GM12874 (cell line): ENCODE data around the gene CKAP4.

Experiments used
- TF ChIP-seq, protein P1 (sequence below): IDR thresholded peaks from 2 replicates; pipeline ENCODE4 v1.5.1; 2011; ENCODE audit warnings: low read depth, mild to moderate bottlenecking, control low read depth, low read length, moderate library complexity; ENCODE audit not compliant: insufficient read depth

Gene CKAP4

DNA sequence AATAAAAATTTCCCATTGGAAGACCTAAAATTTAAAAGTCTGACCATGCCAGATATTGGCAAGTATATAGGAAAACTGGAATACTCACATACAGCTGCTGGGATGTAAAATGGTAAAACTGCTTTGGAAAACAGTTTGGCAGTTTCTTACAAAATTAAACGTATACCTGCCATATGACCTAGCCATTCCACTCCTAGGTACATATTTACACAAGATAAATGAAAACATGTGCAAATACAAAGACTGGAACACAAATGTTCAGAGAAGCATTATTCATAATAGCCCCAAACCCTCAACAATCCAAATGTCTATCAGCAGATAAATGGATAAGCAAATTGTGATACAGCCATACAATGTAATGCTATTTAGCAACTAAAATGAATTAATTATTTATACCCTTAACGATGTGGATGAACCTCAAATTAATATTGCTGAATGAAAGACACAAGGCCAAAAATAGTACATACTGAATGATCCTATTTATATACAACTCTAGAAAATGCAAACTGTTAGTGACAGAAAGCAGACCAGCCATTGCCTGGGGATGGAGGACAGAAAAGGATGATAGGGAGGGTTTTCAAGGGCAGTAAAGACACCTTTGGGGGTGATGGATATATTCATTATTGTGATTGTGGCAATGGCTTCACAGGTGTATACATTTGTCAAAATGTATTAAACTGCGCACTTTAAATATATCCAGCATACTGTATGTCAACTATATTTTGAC is 33.4 kb upstream of the CKAP4 start:
- TF ChIP-seq, protein P1, sequence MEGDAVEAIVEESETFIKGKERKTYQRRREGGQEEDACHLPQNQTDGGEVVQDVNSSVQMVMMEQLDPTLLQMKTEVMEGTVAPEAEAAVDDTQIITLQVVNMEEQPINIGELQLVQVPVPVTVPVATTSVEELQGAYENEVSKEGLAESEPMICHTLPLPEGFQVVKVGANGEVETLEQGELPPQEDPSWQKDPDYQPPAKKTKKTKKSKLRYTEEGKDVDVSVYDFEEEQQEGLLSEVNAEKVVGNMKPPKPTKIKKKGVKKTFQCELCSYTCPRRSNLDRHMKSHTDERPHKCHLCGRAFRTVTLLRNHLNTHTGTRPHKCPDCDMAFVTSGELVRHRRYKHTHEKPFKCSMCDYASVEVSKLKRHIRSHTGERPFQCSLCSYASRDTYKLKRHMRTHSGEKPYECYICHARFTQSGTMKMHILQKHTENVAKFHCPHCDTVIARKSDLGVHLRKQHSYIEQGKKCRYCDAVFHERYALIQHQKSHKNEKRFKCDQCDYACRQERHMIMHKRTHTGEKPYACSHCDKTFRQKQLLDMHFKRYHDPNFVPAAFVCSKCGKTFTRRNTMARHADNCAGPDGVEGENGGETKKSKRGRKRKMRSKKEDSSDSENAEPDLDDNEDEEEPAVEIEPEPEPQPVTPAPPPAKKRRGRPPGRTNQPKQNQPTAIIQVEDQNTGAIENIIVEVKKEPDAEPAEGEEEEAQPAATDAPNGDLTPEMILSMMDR: no peak

DNA sequence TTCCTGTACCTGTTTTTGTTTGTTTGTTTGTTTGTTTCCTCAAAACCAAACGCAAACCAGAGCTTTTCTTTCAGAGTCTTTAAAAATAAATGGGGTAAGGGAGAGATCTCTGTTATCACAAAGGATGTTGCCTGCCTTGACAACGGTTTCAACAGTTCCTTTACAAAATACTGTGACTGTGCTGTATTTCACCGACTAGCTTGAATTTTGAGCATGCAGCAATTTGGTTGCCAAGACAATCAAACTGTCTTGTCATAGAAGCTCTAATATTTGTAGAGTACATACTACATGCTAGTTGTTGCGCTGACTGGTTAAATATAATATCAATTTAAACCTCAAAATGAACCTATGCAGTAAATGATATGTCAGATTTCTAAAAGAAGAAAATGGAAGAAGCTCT is 32.3 kb upstream of the CKAP4 start:
- TF ChIP-seq, protein P1: no peak

DNA sequence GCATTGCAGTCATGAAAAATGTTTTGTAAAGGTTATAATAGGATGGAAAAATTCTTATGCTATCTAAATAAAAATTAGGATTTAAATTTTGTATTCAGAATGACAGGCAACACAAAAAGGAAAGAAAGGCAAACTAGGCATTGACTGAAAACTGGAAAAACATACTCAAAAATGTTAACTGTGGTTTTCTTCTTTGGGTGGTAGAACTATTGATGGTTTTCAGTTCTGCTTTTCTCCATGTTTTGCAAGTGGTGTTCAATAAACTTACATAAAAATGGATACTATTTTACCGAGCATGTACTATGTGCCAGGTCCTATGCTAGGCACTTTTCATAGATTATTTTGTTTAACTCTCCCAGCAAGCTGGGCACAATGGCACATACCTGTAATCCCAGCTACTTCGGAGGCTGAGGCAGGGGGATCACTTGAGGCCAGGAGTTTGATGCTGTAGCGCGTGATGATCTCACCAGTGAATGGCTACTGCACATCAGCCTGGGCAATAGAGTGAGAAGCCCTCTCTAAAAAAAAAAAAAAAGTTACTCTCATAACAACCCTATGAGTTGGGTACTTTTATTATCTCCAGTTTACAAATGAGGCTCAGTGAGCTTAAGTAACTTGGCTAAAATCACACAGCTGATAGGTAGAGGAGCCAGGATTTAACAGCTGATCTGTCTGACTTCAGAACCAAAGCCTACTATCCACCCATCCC is 28.4 kb upstream of the CKAP4 start:
- TF ChIP-seq, protein P1: no peak

DNA sequence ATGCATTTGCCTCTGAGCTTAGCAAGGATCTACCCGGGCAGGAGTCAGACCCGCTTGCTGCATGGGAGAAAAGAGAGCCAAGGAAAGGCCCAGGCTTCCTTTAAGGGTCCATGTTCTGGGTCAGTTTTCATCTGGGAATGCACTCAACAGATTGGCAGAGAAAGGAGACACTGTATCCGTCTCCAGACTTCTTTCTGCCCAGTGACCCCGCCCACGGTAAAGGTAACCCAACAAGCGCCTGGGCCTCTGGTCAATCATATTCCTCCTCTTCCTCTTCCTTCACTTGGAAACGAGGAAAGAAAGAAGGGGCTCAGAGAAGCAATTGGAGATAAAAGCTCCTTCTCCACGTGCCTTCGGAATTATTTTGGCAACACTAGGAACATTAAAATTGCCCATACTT is 27.6 kb upstream of the CKAP4 start:
- TF ChIP-seq, protein P1: no peak

DNA sequence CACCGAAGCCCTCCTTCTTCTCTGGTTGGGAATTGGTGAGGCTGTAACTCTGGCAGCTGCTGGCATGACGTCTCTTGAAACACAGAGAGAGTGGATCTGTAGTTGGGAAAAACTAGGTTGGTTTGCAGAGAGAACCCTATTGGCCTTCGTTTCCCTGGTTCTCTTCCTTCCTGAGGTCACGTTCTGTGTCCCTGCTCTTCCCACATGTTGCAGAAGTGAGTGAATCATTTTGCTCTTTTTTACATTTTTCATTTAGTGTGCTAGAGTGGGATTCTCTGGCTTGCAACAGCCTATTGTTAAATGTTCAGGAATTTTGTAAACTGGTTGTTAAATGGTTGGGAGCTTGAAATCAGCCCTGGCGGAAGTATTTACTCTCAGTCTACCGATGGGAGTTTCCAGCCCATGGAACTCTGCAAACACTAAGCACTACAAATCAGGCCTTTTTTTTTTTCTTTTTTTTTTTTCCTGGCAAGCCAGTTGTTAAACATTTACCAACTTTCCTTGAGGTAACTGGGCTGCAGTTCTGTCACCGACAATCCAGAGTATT is 26.8 kb upstream of the CKAP4 start:
- TF ChIP-seq, protein P1: no peak

DNA sequence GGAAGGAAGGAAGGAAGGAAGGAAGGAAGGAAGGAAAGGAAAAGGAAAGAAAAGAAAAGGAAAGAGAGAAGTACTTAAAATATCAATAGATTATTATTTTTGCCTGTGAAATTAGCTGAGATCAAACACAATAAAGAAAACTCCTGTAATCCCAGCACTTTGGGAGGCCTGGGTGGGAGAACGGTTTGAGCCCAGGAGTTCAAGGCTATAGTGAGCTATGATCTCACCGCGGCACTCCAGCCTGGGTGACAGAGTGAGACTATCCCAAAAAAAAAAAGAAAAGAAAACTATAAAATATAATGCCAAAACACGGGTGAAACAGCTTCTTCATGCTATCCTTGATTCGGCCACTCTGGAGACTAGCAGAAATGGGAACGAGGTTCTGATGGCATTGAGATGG is 26.2 kb upstream of the CKAP4 start:
- TF ChIP-seq, protein P1: no peak

DNA sequence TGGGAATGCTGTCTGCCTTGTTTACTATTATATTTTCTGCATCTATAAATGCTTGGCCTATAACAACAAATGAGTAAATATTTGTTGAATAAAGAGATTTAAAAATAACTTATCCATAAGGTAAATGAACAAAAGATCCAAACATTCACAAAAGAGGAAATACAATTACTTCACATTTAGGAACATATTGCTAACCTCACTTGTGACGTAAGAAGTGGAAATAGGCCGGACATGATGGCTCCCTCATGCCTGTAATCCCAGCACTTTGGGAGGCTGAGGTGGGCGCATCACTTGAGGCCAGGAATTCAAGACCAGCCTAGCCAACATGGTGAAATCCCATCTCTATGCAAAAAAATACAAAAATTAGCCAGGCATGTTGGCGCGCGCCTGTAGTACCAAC is 25.7 kb upstream of the CKAP4 start:
- TF ChIP-seq, protein P1: no peak
